Retina (tissue), 1 donor: ENCODE measurements around the gene ENSA.
"Not testable (repeated sequence)": the region's sequence is repeated elsewhere in the genome, so short reads cannot be mapped to it uniquely, and the experiment has no call there.

Experiments used
- DNase-seq: peaks from one replicate; pipeline ENCODE4 v3.0.0-alpha.2; 2016

The ENSA gene

DNA sequence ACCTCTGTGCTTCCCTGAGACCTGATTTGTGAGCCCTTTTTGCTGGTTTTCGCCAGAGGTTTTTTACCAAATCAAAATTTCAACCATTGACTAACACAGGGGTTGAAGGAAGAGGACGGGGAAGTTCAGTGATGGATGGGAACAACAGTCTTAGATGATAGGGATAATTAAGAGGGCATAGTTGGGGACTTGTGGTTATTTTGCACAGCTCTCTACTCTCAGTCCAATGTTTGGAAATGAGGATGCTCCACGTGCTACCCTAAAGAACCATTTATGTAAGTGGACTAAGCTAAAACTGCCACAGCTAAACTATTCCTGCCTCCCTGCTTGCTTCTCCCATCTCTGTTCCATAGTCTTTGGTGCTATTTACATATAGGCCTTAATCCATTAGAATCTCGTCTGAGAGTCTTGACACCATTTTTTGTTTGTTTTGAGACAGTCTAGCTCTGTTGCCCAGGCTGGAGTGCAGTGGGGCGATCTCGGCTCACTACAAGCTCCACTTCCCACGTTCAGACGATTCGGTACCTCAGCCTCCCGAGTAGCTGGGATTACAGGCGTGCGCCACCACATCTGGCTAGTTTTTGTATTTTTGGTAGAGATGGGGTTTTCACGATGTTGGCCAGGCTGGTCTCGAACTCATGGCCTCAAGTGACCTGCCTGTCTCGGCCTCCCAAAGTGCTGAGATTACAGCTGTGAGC, 49.3 kb downstream of the ENSA start:
- no peak for DNase-seq

GRCh38 chr1:150579110-150579944, 50.1 kb downstream of the ENSA start, which contains the start of gene MCL1:
MCL1 (minus strand) TSS chr1:150579610; CDS start chr1:150579530, 80 bp downstream.
- peak; percentile 100 for DNase-seq

DNA sequence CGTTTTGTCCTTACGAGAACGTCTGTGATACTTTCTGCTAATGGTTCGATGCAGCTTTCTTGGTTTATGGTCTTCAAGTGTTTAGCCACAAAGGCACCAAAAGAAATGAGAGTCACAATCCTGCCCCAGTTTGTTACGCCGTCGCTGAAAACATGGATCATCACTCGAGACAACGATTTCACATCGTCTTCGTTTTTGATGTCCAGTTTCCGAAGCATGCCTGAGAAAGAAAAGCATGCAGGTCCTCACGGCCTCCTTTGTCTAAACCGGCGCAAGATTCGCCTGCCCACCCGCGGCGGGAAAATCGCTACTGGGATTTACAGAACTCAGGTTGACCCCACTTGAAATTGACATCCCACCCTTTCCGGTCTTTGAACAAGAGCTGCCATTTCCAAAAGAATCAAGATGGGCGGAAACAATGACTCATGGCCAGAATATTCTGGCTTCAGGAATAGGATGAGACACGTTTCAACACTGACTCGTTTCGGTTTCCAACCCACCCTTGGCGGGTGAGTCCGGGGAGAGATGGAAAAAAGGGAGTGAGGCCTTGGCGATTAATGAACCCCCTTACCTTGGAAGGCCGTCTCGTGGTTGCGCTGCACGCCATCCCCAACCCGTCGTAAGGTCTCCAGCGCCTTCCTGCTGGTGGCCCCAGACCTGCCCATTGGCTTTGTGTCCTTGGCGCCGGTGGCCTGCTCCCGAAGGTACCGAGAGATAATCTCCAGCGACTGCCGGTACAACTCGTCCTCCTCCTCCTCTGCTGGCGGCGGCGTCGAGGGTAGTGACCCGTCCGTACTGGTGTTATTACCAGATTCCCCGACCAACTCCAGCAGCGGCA, 50.9 kb downstream of the ENSA start:
- no peak for DNase-seq

- DNase-seq = no peak
These were observed 51.7 kb downstream of the ENSA start for GRCh38 chr1:150577557-150578271.

DNA sequence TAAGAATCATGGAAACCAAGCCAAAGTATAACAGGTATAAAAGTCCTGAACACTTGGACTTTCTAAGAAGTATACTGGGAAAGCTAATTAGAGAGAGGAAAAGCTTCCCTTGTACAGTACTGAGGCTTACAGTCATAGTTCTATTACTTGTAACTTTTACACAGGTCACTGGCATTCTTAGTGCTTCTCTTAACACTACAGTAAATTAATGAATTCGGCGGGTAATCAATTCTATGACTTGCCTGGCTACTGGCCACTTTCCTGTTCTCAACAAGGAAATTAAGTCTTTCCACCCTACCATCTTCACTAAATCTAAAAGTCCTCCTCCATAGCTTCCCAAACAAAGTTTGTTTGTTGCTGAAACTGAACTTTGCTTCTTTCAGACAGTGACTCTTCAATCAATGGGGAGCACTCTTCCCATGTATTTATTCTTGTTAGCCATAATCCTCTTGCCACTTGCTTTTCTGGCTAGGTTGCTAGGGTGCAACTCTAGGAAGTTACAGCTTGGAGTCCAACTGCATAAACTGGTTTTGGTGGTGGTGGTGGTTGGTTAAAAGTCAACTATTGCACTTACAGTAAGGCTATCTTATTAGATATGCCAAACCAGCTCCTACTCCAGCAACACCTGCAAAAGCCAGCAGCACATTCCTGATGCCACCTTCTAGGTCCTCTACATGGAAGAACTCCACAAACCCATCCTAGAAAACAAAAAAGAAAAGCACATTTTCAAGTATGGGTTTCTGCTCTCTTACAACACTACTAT, 52.4 kb downstream of the ENSA start:
- DNase-seq = no peak

DNA sequence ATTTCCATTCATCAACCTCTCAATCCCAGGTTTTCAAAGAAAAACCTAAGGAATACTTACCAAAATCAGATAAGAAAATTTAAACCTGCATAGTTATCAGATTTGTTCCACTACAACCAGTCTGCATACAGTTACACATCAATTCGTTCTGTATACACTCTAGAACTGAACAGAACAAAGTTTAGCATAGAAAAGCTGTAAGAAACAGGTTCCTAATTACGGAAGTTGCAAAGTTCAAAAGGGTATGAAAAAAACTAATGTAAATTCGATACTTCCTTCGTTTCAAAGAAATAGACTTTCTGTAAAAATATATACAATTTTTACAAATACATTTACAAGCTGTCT, 53.1 kb downstream of the ENSA start:
- DNase-seq = no peak

DNA sequence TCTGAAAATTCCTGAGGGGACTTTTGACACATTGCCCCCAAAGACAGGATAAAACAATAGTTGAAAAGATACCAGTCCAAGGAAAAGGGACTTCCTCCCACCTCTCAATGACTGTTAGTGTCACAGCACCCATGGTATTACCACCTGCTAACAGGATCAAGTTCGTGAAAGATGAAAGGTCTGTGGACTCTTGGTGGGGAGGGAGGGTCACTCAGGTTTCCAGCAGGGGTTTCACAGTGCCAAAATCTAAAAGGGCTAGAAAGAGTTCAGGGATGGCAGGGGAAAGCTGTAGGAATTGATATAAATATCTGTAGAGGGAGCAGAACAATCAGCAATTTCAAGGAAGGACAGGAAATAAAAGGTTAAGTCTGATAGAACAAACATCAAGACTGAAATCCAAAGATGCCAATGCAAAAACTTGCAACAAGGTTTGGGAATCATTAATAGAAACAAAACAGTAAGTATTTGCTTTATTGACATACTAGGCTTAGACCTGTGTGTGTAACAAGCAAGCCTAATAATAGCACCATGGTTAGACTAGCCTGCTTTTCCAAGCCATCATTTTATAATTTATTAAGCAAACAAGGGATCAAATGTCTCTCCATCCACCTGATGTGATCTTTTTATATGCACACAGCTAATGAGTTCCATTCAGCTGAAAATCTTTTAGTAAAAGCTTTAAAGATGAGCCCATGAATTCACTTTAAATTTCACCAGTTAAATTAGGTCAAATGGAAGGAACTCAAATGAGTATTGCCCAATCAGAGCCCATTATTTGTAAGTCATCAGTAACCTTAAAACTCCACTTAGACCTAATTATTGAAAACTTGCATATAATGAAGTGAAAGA, 53.7 kb downstream of the ENSA start:
- no peak for DNase-seq

- DNase-seq = no peak
These were observed 54.3 kb downstream of the ENSA start for GRCh38 chr1:150575072-150575489.

- DNase-seq = no peak
These were observed 54.9 kb downstream of the ENSA start for GRCh38 chr1:150574260-150575071.

DNA sequence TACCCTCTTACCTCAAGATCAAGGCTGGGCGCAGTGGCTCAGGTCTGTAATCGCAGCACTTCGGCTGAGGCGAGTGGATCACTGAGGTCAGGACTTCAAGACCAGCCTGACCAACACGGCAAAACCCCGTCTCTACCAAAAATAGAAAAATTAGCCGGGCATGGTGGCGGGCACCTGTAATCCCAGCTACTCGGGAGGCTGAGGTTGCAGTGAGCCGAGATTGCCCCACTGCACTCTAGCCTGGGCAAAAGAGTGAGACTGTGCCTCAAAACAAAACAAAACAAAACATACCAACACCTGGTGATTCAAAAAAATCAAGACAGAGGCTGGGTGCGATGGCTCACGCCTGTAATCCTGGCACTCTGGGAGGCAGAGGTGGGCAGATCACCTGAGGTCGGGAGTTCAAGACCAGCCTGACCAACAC, 55.8 kb downstream of the ENSA start:
- DNase-seq = not testable (repeated sequence)

DNA sequence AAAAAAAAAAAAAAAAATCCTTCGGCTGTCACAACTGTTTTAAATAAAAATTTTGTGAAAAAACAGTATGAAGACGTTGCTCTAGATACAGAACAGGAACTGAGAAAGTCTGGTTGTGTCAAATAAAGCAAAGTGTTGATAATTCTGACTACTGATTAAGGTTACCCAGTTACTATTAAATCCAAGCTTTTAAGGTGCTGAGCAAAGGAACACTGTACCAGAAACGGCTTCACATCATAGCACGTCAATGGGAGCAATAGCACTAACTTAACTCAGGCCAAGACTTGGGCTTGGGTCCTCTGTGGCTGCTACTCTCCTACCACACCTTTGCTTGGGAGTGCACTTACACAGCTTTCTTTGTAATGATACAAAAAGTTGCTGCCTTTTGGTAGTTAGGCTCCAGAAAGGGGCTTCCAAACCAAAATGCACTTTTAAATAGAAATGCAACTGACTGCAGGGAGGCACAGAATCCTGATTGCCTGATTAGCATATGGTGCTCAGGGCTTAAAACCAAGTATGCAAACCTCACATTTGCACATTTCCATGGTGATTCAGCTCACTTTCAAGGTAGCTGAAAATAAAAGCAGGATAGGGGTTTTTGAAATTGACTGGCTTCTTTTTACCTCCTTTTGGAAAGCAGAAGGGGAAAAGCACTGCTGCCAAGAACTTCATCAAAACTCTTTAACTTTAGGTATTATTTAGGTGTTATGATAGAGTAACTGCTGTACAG, 56.3 kb downstream of the ENSA start:
- no peak for DNase-seq
